HG03575 (cell line): ENCODE data around the gene PSMD13.
"Not testable (repeated sequence)": the region's sequence is repeated elsewhere in the genome, so short reads cannot be mapped to it uniquely, and the experiment has no call there.

Source experiments
- ATAC-seq: cut with Tn5 transposase; IDR thresholded peaks from one replicate; pipeline ENCODE4 v1.9.1; 2021; ENCODE audit not compliant: unreplicated experiment, insufficient number of reproducible peaks, low FRiP score; ENCODE audit errors: extremely low read depth

The PSMD13 gene

DNA sequence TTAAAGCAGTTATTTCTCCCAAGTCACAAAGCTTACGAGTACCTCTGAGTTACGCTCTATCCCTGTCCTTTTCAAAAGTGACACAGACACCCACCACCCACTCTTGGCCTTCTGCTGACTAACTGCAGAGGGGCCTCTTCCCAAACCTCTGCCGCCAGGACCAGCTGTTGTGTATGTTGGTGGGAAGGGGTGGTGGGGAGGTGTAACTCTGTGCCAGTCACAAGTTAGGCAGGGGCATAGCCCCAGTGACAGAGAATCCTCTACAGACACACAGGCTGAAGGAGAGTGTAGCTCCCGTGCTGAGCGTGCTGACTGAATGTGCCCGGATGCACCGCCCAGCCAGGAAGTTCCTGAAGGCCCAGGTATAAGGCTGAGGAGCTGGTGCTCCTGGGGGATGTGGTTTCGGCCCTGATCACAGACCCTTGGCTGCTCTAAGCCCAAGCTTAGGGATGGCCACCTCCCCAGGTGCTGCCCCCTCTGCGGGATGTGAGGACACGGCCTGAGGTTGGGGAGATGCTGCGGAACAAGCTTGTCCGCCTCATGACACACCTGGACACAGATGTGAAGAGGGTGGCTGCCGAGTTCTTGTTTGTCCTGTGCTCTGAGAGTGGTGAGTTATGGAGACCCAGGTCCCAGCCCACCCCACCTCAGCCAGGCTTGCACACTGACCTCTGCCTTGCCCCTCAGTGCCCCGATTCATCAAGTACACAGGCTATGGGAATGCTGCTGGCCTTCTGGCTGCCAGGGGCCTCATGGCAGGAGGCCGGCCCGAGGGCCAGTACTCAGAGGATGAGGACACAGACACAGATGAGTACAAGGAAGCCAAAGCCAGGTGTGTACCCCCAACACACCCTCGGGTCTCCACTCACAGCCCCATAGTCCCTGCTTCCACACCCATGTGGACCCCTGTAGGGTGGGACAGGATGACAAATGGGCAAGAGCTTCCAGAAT, 24.4 kb upstream of the PSMD13 start:
- ATAC-seq, result no peak

DNA sequence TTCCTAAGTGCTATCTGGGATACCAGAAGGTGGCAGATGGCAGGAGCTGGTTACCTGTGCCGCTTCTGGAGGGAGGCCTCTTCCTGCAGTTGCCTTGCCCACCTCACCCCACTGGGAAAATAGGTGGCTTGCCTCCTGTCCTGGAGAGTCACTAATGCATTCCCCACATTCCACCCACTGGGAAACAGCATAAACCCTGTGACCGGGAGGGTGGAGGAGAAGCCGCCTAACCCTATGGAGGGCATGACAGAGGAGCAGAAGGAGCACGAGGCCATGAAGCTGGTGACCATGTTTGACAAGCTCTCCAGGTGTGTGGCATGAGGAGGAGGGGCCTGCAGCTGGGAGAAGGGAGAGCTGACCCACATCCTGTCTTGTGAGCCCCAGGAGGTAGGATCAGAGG, 23.7 kb upstream of the PSMD13 start:
- no peak for ATAC-seq

GRCh38 chr11:214083-214482, 22.7 kb upstream of the PSMD13 start:
- ATAC-seq, result no peak

DNA sequence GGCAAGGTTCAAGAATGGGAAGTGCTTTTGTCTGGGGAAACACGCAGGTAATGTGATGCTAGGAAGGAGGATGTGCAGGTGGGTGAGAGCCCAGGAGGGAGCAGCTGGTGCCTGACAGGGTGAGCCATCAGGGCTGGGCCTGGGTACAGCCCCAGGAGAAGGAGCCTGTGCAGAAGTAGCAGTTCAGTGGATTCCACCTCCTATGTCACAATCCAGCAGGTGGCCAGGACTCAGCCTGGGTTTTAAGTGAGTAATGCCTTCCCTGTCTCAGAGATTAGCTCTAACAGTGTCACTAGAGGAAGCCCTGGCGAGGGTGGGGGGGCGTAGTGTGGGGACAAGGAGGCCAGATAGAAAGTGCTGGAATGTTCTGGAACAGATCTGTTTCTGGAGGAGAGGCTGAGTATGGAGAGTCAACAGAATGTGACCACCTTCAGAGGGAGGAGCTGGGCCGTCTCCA, 21.2 kb upstream of the PSMD13 start:
- ATAC-seq, result no peak

DNA sequence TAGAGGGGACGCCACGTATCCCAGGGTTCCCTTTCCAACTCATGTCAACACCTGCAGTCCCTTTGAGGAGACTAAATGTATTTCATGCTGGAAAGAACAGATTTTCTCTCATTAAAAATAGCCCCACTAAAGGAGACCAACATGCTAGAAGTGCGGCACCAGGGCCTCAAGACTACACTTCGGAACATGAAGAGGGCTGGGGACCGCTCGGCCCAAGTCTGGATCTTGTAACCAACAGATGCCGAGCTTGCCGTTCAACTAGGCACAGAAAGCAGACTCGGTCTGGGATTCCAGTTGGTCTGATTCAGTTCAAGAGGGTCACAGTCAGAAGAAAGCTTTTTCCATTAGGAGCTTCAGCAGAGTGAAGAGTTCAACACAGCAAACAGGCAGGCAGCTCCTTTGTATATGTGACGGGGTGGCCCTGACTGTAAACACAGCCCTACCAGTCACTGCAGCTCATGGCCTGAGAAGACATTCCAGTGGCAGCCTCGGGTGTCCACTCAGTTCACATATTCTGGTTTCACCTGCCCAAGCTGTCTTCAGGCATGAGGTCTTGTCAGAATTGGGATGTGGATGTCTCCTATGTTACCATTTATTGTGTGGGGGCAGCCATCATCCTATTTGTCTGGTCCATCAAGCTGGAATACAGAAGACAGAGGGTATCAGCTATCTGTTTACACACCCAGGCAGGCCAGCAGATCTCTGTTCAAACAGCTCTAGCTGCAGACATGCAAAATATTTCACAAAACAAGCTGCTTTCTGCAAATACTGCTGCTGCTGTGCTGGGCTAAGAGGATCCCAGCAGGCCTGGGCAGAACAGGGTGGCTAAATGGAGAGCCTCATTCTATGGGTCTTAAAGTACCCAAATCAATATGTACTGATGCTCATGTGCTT, 20.4 kb upstream of the PSMD13 start:
- no peak for ATAC-seq

GRCh38 chr11:217704-218103, 19.1 kb upstream of the PSMD13 start:
- ATAC-seq, result no peak

DNA sequence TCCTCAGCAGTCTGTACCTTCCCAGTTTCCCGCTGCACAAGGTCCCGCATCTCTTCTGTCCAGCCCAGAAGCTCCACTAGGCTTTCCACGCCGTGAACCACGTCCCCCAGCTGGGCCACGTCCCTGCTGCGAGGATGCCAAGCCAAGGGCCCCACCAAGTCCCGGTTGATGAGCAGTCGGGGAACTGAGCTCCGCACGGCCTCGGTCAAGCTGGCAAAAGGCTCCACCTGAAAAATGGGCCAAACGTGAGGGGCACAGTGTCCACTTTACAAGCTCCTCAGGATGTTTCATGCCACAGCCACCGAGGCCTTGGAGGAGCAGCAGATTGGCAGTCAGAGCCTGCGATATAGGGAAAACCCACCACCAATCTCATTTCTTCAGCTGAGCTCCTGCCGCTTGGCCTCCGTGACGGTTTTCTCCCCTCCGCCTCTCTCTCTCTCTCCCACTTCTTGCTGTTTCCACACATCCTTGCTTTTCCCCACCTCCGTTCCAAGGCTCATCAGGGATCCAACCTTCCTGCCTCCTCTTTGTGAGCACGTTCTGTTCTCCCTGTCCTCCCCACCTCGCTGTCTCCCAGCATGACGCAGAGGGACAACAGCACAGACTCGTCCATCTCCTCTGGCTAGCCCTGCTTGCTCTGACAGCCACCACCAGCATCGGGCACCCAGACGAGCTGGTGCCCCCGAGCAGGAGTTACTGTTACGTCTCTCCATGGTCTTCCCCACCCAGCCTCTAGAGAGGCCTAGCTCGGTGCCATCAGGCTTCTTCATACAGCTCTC, 17.8 kb upstream of the PSMD13 start:
- no peak for ATAC-seq

- not testable (repeated sequence) for ATAC-seq
Measured at GRCh38 chr11:220641-221215, 16.0 kb upstream of the PSMD13 start.

DNA sequence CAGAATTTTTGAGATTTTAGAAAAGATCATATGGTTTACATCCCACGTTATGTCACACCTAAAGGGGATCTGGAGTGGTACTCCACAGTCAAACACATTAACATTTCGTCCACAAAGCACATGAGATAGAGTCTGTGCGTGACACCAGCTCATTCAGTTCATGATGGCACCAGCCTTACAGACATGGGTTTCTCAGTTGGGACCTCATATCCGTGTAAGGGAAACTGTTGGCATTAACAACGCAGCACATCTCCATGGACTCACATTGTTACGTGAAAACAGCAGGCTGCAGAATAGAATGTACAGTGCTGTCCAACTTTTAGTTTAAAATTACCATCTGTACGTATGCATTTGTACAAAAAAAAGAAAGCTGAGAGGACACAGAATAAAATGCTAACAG, 15.2 kb upstream of the PSMD13 start:
- ATAC-seq, result no peak

DNA sequence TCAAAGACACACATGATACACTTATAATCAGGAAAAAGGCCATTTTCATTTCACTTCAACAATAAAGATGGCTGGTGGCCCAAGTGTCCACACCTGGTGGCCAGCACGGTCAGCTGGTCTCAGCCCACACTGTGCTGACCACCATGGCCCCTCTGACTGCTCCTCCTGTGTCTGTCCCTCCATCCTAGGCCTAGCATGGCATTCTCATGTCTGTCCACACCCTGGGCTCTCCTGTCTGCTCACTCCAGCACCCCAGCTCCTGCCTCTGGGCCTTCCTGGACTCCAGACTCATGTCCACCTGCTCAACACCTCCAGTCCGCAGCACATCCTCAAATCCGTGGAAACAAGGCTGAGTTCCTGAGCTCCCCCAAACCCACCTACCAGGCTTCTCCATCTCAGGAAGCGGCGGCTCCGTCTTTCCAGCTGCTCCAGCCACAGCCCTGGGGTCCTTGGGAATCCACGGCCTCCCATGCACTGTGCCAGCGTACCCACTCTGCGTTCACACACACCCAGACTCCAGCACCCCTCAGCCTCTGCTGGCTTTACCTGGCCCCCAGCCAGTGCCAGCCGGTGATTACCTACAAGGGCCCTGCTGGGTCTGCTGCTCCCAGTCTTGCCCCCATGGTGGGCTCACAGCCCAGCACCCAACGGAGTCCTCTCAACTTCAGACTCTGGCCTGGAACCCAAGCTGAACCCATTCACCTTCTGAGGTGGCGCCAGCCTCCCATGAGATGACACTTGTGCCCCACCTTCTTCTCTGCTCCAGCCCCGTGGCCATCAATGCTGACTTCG, 14.6 kb upstream of the PSMD13 start:
- ATAC-seq, result no peak

DNA sequence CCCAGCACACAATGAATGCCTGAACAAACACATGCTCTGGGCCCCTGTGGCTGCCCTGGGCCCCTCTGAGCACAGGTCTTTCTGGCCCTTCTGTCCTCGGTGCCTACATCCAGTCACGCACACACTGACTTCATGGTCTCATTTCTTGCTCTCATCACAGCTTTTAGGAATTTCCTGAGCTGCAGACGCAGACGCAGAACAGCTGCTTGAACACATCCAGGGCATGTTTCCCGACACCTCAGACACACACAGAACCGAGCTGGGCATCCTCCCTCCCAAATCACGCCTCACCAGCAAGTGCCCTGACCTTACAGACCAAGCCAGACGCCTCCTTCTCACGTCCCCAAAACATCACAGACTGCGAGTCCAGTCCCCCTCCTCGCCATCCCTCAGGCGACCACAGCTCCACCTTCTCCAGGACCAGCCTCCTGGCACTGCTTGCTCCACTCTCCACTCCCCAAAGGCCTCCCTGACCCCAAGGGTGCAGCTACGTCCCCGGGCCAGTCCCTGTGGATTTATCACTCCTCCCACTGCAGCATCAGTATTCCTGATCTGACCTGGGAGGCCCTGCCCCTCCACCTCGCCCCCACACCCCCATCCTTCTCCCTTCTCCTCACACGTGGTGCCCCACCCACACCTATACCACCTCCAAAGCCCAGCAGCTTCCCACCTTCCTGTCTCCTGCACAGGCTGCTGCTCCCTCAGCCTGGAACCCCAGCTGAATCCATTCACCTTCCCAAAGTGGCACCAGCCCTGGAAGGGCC, 13.6 kb upstream of the PSMD13 start:
- ATAC-seq, result no peak

GRCh38 chr11:223884-224283, 12.9 kb upstream of the PSMD13 start:
- no peak for ATAC-seq

DNA sequence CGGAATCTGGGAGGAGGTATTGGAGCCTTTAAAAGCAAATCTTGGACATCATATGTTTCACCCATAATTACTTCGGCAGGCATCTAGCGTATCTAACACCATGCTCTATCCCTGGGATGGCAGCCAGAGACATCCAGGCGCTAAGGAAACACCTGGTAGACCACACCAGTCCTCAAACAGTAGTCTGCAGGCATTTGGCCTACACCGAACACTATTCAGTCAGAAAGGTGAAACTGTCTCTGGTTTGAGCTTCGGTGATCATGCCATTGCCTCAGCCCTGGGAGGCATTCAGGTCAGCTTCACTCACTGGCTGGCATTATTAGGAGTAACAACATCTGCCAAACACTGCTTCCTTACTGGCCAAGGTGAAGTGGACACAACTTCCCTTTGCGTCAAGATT, 12.4 kb upstream of the PSMD13 start:
- ATAC-seq, result no peak

- no peak for ATAC-seq
Measured at GRCh38 chr11:225734-226453, 10.9 kb upstream of the PSMD13 start.

GRCh38 chr11:227824-228379, 8.9 kb upstream of the PSMD13 start:
- no peak for ATAC-seq

DNA sequence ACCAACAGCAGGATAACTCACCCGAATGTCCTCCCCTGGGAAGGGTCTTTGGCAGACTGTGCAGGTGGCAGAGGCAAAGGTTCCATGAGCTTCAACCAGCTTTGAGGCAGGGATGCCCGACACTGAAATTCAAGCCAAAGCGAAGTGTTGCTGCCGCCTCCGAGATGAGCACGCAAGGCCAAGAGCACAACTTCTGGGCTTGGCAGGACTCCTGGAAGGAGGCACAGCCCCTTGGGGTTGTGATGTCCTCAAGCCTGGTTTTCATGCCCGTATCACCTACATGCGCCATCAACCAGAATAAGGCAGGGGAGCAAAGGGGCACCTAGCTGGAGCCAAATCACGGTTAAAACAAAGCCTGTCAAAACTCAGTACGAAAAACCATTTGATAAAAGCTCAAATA, 6.3 kb upstream of the PSMD13 start:
- no peak for ATAC-seq
